Neural cell (in vitro differentiated cells): ENCODE measurements around the gene FGR. TPM values are rescaled to one million over a fixed set of nuclear protein-coding genes. Genes with fewer than 3 reads are reported as not detected.
A peak's percentile ranks its signal among the peaks of the same experiment; 100 is the strongest.

ENCODE experiments used
- H2AFZ ChIP-seq: fragments of 200-600, 300-800 bp; sonication (generic), shearing (Covaris generic); 2 replicates; pipeline ENCODE4 v1.6.0; 2014; ENCODE audit warnings: low read depth, mild to moderate bottlenecking, antibody characterized with exemption, low read length, moderate library complexity
- H3F3A ChIP-seq: fragments of 200-600 bp; shearing (Covaris generic); 2 replicates; pipeline ENCODE4 v1.6.1; 2016; ENCODE audit warnings: mild to moderate bottlenecking, moderate library complexity, mixed read lengths, antibody characterized with exemption, low read length; ENCODE audit not compliant: insufficient read depth, poor library complexity, severe bottlenecking
- H3K27ac ChIP-seq: fragments of 200-600, 300-800 bp; sonication (generic), shearing (Covaris generic); 2 replicates; pipeline ENCODE4 v1.5.1; 2014; ENCODE audit warnings: mild to moderate bottlenecking, low read length, moderate library complexity
- H3K27me3 ChIP-seq: fragments of 300-800, 200-600 bp; sonication (generic), shearing (Covaris generic); 2 replicates; pipeline ENCODE4 v1.6.0; 2014; ENCODE audit warnings: mild to moderate bottlenecking, low read depth, low read length, moderate library complexity; ENCODE audit not compliant: insufficient read depth
- H3K36me3 ChIP-seq: fragments of 300-800, 200-600 bp; sonication (generic), shearing (Covaris generic); 2 replicates; pipeline ENCODE4 v1.5.1; 2014; ENCODE audit warnings: mild to moderate bottlenecking, antibody characterized with exemption, low read length, moderate library complexity; ENCODE audit not compliant: insufficient read depth
- H3K4me2 ChIP-seq: fragments of 300-800, 200-600 bp; sonication (generic), shearing (Covaris generic); 2 replicates; pipeline ENCODE4 v1.6.0; 2014; ENCODE audit warnings: mild to moderate bottlenecking, low read length
- H3K4me3 ChIP-seq: fragments of 300-800, 200-600 bp; sonication (generic), shearing (Covaris generic); 2 replicates; pipeline ENCODE4 v1.5.1; 2014; ENCODE audit warnings: mild to moderate bottlenecking, low read length, moderate library complexity
- H3K79me2 ChIP-seq: fragments of 200-600 bp; shearing (Covaris generic); replicated peaks from 2 replicates; pipeline ENCODE4 v1.6.0; 2014; ENCODE audit warnings: mild to moderate bottlenecking, low read length, moderate library complexity; ENCODE audit not compliant: insufficient read depth
- H3K9ac ChIP-seq: fragments of 300-800, 200-600 bp; sonication (generic), shearing (Covaris generic); 2 replicates; pipeline ENCODE4 v1.6.1; 2016; ENCODE audit warnings: mild to moderate bottlenecking, low read length, mixed read lengths
- H3K9me2 ChIP-seq: fragments of 200-600 bp; shearing (Covaris generic); 2 replicates; pipeline ENCODE4 v1.6.1; 2016; ENCODE audit warnings: mild to moderate bottlenecking, low read length, mixed read lengths; ENCODE audit not compliant: insufficient read depth
- H3K9me3 ChIP-seq: fragments of 200-600, 300-800 bp; sonication (generic), shearing (Covaris generic); 2 replicates; pipeline ENCODE4 v1.6.1; 2016; ENCODE audit warnings: mild to moderate bottlenecking, mixed run types, low read length, moderate library complexity, mixed read lengths
- H4K20me1 ChIP-seq: fragments of 200-600 bp; shearing (Covaris generic); 2 replicates; pipeline ENCODE4 v1.6.1; 2016; ENCODE audit warnings: mild to moderate bottlenecking, mixed run types; ENCODE audit not compliant: insufficient read depth
- CTCF ChIP-seq: fragments of 450-650 bp; IDR thresholded peaks from 2 replicates; pipeline ENCODE4 v1.5.1; 2014; ENCODE audit warnings: antibody characterized with exemption, mild to moderate bottlenecking, moderate library complexity; ENCODE audit not compliant: poor library complexity, severe bottlenecking
- EP300 ChIP-seq: fragments of 450-650 bp; conservative IDR thresholded peaks from 2 replicates; pipeline ENCODE4 v1.6.1; 2014; ENCODE audit warnings: antibody characterized with exemption, mild to moderate bottlenecking, moderate library complexity; ENCODE audit not compliant: poor library complexity, severe bottlenecking
- EZH2 ChIP-seq: fragments of 200-600, 300-800 bp; shearing (Covaris generic), sonication (generic); IDR thresholded peaks from 2 replicates; pipeline ENCODE4 v1.6.1; 2014; ENCODE audit warnings: antibody characterized with exemption, low read length, borderline replicate concordance, mild to moderate bottlenecking; ENCODE audit not compliant: insufficient read depth, poor library complexity, severe bottlenecking
- MXI1 ChIP-seq: fragments of 450-650 bp; conservative IDR thresholded peaks from 2 replicates; pipeline ENCODE4 v1.6.1; 2014; ENCODE audit warnings: antibody characterized with exemption, mild to moderate bottlenecking; ENCODE audit not compliant: poor library complexity, severe bottlenecking
- POLR2AphosphoS5 ChIP-seq: IDR thresholded peaks from 2 replicates; pipeline ENCODE4 v1.6.1; 2012
- RAD21 ChIP-seq: fragments of 450-650 bp; conservative IDR thresholded peaks from 2 replicates; pipeline ENCODE4 v1.6.1; 2014; ENCODE audit warnings: antibody characterized with exemption, mild to moderate bottlenecking, moderate library complexity
- REST ChIP-seq: IDR thresholded peaks from 2 replicates; pipeline ENCODE4 v1.6.1; 2012; ENCODE audit warnings: borderline replicate concordance
- SMC3 ChIP-seq: fragments of 450-650 bp; conservative IDR thresholded peaks from 2 replicates; pipeline ENCODE4 v1.6.1; 2014; ENCODE audit warnings: antibody characterized with exemption, mild to moderate bottlenecking, moderate library complexity; ENCODE audit not compliant: poor library complexity
- TAF1 ChIP-seq: IDR thresholded peaks from 2 replicates; pipeline ENCODE4 v1.6.1; 2012; ENCODE audit warnings: low read depth
- polyA plus RNA-seq: library from polyadenylated mRNA; depleted of rRNA; stranded (reverse); fragments of >200 nt; gene quantifications from 2 replicates; pipeline ENCODE4 v1.2.3, GENCODE V29; 2014

FGR gene
- polyA plus RNA-seq, 1 donor from 2014 or later: not detected

GRCh38 chr1:27669876-27670275 is 34.9 kb upstream of the FGR start:
- Histone ChIP-seq H3K4me3 (no peak overlapping the region), H3K9ac (no peak overlapping the region), H3F3A (peaks cover 3% of the 10 kb centered on the region), H3K9me2 (no peaks in the 10 kb centered on the region), H3K27me3 (no peaks in the 10 kb centered on the region), H4K20me1 (no peaks in the 10 kb centered on the region), H3K27ac (no peak overlapping the region), H3K9me3 (no peaks in the 10 kb centered on the region), H2AFZ (no peak overlapping the region), H3K4me2 (no peak overlapping the region), H3K79me2 (no peaks in the 10 kb centered on the region), H3K36me3 (no peaks in the 10 kb centered on the region)
- TF ChIP-seq CTCF (no peak), REST (no peak), EP300 (no peak), EZH2 (no peak), MXI1 (no peak), SMC3 (no peak), POLR2AphosphoS5 (no peak), RAD21 (no peak), TAF1 (no peak)

- Histone ChIP-seq H3F3A (peaks cover 3% of the 10 kb centered on the region), H3K79me2 (no peaks in the 10 kb centered on the region), H3K9me2 (no peaks in the 10 kb centered on the region), H3K9me3 (no peaks in the 10 kb centered on the region), H4K20me1 (no peaks in the 10 kb centered on the region), H3K27ac (no peak overlapping the region), H3K36me3 (no peaks in the 10 kb centered on the region), H3K4me2 (no peak overlapping the region), H3K27me3 (no peaks in the 10 kb centered on the region), H2AFZ (no peak overlapping the region), H3K4me3 (peak overlapping the region; percentile 45), H3K9ac (no peak overlapping the region)
- TF ChIP-seq REST (no peak), SMC3 (peak; percentile 75), CTCF (peak; percentile 79), RAD21 (peak; percentile 60), POLR2AphosphoS5 (no peak), EZH2 (no peak), TAF1 (no peak), MXI1 (no peak), EP300 (no peak)
Measured at GRCh38 chr1:27668808-27669723, 34.1 kb upstream of the FGR start.
